Measurements from ENCODE around the gene STXBP5. TPM values are rescaled to one million over a fixed set of nuclear protein-coding genes. Genes with fewer than 3 reads are reported as not detected.

Gene STXBP5
- total and polyA plus RNA-seq, 2 donors (not counting 1 experiment from before 2014, with no cell fraction given), result 4.6 to 24.1 TPM

GRCh38 chr6:147226877-147227276 is 22.7 kb downstream of the STXBP5 start:
- no peak overlapping the region for H3K4me3 Mint-ChIP-seq
- intact Hi-C loops (cut with micrococcal nuclease), result loop anchor here (10.0 kb wide), 1 partner anchor 62 kb away; no protein-coding TSS in a partner anchor
- TF ChIP-seq, protein P1, sequence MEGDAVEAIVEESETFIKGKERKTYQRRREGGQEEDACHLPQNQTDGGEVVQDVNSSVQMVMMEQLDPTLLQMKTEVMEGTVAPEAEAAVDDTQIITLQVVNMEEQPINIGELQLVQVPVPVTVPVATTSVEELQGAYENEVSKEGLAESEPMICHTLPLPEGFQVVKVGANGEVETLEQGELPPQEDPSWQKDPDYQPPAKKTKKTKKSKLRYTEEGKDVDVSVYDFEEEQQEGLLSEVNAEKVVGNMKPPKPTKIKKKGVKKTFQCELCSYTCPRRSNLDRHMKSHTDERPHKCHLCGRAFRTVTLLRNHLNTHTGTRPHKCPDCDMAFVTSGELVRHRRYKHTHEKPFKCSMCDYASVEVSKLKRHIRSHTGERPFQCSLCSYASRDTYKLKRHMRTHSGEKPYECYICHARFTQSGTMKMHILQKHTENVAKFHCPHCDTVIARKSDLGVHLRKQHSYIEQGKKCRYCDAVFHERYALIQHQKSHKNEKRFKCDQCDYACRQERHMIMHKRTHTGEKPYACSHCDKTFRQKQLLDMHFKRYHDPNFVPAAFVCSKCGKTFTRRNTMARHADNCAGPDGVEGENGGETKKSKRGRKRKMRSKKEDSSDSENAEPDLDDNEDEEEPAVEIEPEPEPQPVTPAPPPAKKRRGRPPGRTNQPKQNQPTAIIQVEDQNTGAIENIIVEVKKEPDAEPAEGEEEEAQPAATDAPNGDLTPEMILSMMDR (IDR thresholded peaks at IDR 0.05), result no peak
- TF ChIP-seq EZH2 (IDR thresholded peaks at IDR 0.05; ENCODE audit: borderline replicate concordance, insufficient read depth, low read depth, low read length, poor library complexity, severe bottlenecking), result no peak
- DNase-seq (no peak), ATAC-seq (ENCODE audit: low read depth) (no peak)
- H3K9me3 Mint-ChIP-seq (ENCODE audit: insufficient read depth), result no peaks in the 10 kb centered on the region
- Histone ChIP-seq H3K27me3 (replicated peaks in 1 of 4; ENCODE audit: control extremely low read depth in 1 of 4, control insufficient read depth in 3 of 4, insufficient read depth in 4 of 4, low read length in 3 of 4) (no peaks in the 10 kb centered on the region), H3K4me3 (ENCODE audit: control extremely low read depth in 1 of 5, extremely low read depth in 1 of 5, insufficient read depth in 1 of 5, low read depth in 2 of 5, low read length in 4 of 5) (no peak overlapping the region), H4K20me1 (ENCODE audit: control insufficient read depth, insufficient read depth, low read length, poor library complexity, severe bottlenecking) (no peaks in the 10 kb centered on the region), H3K27ac (ENCODE audit: low read length in 2 of 2) (no peak overlapping the region), H2AFZ (ENCODE audit: insufficient read depth, low read depth, low read length, poor library complexity, severe bottlenecking) (no peak overlapping the region), H3K4me1 (ENCODE audit: control insufficient read depth in 2 of 2, insufficient read depth in 2 of 2, low read length in 2 of 2) (no peaks in the 10 kb centered on the region), H3K36me3 (replicated peaks in 1 of 2; ENCODE audit: control extremely low read depth in 1 of 2, control insufficient read depth in 1 of 2, extremely low read depth in 1 of 2, insufficient read depth in 2 of 2, low read length in 1 of 2) (no peaks in the 10 kb centered on the region), H3K9ac (ENCODE audit: low read length) (no peak overlapping the region), H3K9me3 (ENCODE audit: control extremely low read depth in 1 of 3, control insufficient read depth in 2 of 3, insufficient read depth in 1 of 3, low read length in 2 of 3) (no peaks in the 10 kb centered on the region), H3K79me2 (ENCODE audit: control insufficient read depth, insufficient read depth, low read length) (peaks cover under 1% of the 10 kb centered on the region), H3K4me2 (replicated peaks; ENCODE audit: low read depth, low read length, poor library complexity, severe bottlenecking) (no peak overlapping the region)
- WGBS (ENCODE audit: insufficient coverage), result no CpG with 5 or more reads among the region's 1 CpG
- ChIA-PET CTCF (no interaction called here), POLR2A (no interaction called here)
- H3K27ac Mint-ChIP-seq, result no peak overlapping the region
- H3K4me1 Mint-ChIP-seq, result peaks cover 14% of the 10 kb centered on the region
- no peaks in the 10 kb centered on the region for H3K27me3 Mint-ChIP-seq

DNA sequence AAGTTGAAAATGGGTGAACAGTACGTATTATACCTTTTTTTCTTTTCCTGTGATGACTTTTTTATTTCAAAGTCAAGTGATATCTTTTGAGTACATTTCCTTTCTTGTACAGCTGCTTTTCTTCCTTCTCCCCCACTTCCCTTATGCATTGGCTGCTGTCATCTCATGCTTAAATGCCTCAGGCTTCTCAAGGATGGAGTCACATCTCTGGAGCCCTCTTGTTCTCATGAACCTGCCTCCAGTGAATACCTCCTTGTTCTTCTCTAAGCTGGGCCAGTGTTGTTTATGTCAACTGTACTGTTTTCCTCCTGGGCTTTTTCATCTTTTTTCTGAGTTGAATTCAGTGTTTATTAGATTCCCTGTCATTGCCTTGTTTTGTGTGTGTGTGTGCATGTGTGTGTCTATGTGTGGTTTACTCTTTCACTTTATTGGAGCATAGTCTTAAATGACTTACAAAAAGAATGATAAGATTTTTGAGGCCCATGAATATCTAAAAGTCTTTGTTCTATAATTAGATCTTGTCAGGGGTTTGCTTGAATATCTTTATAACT is 23.6 kb downstream of the STXBP5 start:
- Histone ChIP-seq H3K27me3 (replicated peaks in 1 of 4; ENCODE audit: control extremely low read depth in 1 of 4, control insufficient read depth in 3 of 4, insufficient read depth in 4 of 4, low read length in 3 of 4) (no peaks in the 10 kb centered on the region), H3K27ac (ENCODE audit: low read length in 2 of 2) (no peak overlapping the region), H3K79me2 (ENCODE audit: control insufficient read depth, insufficient read depth, low read length) (no peaks in the 10 kb centered on the region), H3K4me3 (ENCODE audit: control extremely low read depth in 1 of 5, extremely low read depth in 1 of 5, insufficient read depth in 1 of 5, low read depth in 2 of 5, low read length in 4 of 5) (no peak overlapping the region), H3K36me3 (replicated peaks in 1 of 2; ENCODE audit: control extremely low read depth in 1 of 2, control insufficient read depth in 1 of 2, extremely low read depth in 1 of 2, insufficient read depth in 2 of 2, low read length in 1 of 2) (no peaks in the 10 kb centered on the region), H3K9ac (ENCODE audit: low read length) (no peak overlapping the region), H3K9me3 (ENCODE audit: control extremely low read depth in 1 of 3, control insufficient read depth in 2 of 3, insufficient read depth in 1 of 3, low read length in 2 of 3) (no peaks in the 10 kb centered on the region), H3K4me1 (ENCODE audit: control insufficient read depth in 2 of 2, insufficient read depth in 2 of 2, low read length in 2 of 2) (no peaks in the 10 kb centered on the region), H2AFZ (ENCODE audit: insufficient read depth, low read depth, low read length, poor library complexity, severe bottlenecking) (no peak overlapping the region), H3K4me2 (replicated peaks; ENCODE audit: low read depth, low read length, poor library complexity, severe bottlenecking) (no peak overlapping the region), H4K20me1 (ENCODE audit: control insufficient read depth, insufficient read depth, low read length, poor library complexity, severe bottlenecking) (no peaks in the 10 kb centered on the region)
- ATAC-seq (ENCODE audit: low read depth), result no peak
- CTCF ChIA-PET, result no interaction called here
- Mint-ChIP-seq H3K27me3 (no peaks in the 10 kb centered on the region), H3K9me3 (ENCODE audit: insufficient read depth) (no peaks in the 10 kb centered on the region), H3K4me3 (no peak overlapping the region), H3K4me1 (peaks cover 12% of the 10 kb centered on the region), H3K27ac (no peak overlapping the region)
- TF ChIP-seq, protein P1 (IDR thresholded peaks at IDR 0.05), result no peak
- no peak for TF ChIP-seq EZH2 (IDR thresholded peaks at IDR 0.05; ENCODE audit: borderline replicate concordance, insufficient read depth, low read depth, low read length, poor library complexity, severe bottlenecking)
- DNase-seq, result no peak
- no CpG with 5 or more reads among the region's 1 CpG for WGBS (ENCODE audit: insufficient coverage)
- POLR2A ChIA-PET, result no interaction called here
- intact Hi-C loops (cut with micrococcal nuclease), result loop anchor here (10.0 kb wide), 1 partner anchor 63 kb away; no protein-coding TSS in a partner anchor
